A673 (cell line): ENCODE results near the gene CLTC. TPM values are rescaled to one million over a fixed set of nuclear protein-coding genes. Genes with fewer than 3 reads are reported as not detected.

ENCODE experiments used
- BruUV-seq: library from RNA; stranded (reverse); fragments of 400-500 nt; replicated peaks from 2 replicates; lab custom pipeline; 2021; lab: Mats Ljungman, UMichigan
- CTCF ChIA-PET: fragments of 300-600 bp; sonication (Branson Sonifier 250); formaldehyde crosslinking; loops from one replicate; lab custom pipeline; 2022; ENCODE audit warnings: antibody characterized with exemption; lab: Charles Lee
- POLR2A ChIA-PET: fragments of 300-600 bp; sonication (Branson Sonifier 250); formaldehyde crosslinking; loops from one replicate; lab custom pipeline; 2022; ENCODE audit warnings: antibody characterized with exemption; ENCODE audit not compliant: low non-redundant PET; lab: Charles Lee
- DNase-seq: peaks from one replicate; pipeline ENCODE4 v3.0.0-alpha.2; 2015; ENCODE audit warnings: low spot score
- H3K27ac ChIP-seq: fragments of 200-600 bp; sonication (generic); 2 replicates; pipeline ENCODE4 v1.5.1; 2016; ENCODE audit warnings: mixed run types, low read depth, mild to moderate bottlenecking, mixed read lengths, antibody characterized with exemption, low read length; ENCODE audit not compliant: poor library complexity, severe bottlenecking
- H3K27me3 ChIP-seq: fragments of 200-600 bp; sonication (generic); replicated peaks from 2 replicates; pipeline ENCODE4 v1.6.1; 2017; ENCODE audit warnings: mixed run types, low read depth, mild to moderate bottlenecking, mixed read lengths, antibody characterized with exemption, low read length; ENCODE audit not compliant: insufficient read depth, poor library complexity
- H3K36me3 ChIP-seq: fragments of 200-600 bp; sonication (generic); 2 replicates; pipeline ENCODE4 v1.6.1; 2016; ENCODE audit warnings: mixed run types, mild to moderate bottlenecking, mixed read lengths, antibody characterized with exemption, low read length; ENCODE audit not compliant: insufficient read depth, poor library complexity, severe bottlenecking
- H3K4me1 ChIP-seq: fragments of 200-600 bp; sonication (generic); 2 replicates; pipeline ENCODE4 v1.6.1; 2017; ENCODE audit warnings: mixed run types, mild to moderate bottlenecking, mixed read lengths, antibody characterized with exemption, low read length; ENCODE audit not compliant: insufficient read depth, poor library complexity, severe bottlenecking
- H3K4me3 ChIP-seq: fragments of 200-600 bp; sonication (generic); 2 replicates; pipeline ENCODE4 v1.5.1; 2016; ENCODE audit warnings: low read depth, mixed run types, mild to moderate bottlenecking, mixed read lengths, low read length; ENCODE audit not compliant: poor library complexity, severe bottlenecking
- H3K9me3 ChIP-seq: fragments of 200-600 bp; sonication (generic); 2 replicates; pipeline ENCODE4 v1.6.1; 2016; ENCODE audit warnings: mixed run types, low read depth, mild to moderate bottlenecking, mixed read lengths, antibody characterized with exemption, low read length; ENCODE audit not compliant: poor library complexity, severe bottlenecking
- EZH2 ChIP-seq: fragments of 200-600 bp; sonication (generic); IDR thresholded peaks from 2 replicates; pipeline ENCODE4 v1.6.1; 2017; ENCODE audit warnings: borderline replicate concordance, low read depth, mild to moderate bottlenecking, mixed read lengths, antibody characterized with exemption, low read length; ENCODE audit not compliant: poor library complexity, severe bottlenecking
- intact Hi-C: fragments of 100-400 bp; cut with micrococcal nuclease; formaldehyde crosslinking; loops from one replicate; pipeline ENCODE4 v1.10.0; 2022; ENCODE audit not compliant: unreplicated experiment
- total RNA-seq: library from RNA; stranded (reverse); gene quantifications from 2 replicates; pipeline ENCODE4 v1.2.3, GENCODE V29; 2021
- TF ChIP-seq, protein P1 (sequence below): fragments of 300-800, 200-600 bp; sonication (generic); conservative IDR thresholded peaks from 2 replicates; pipeline ENCODE4 v1.5.1; 2017; ENCODE audit warnings: low read depth, mild to moderate bottlenecking, antibody characterized with exemption, low read length, moderate library complexity, mixed read lengths

The CLTC gene
- total RNA-seq, 1 experiment from 2014 or later = 313 TPM

GRCh38 chr17:59669944-59670343, 50.2 kb downstream of the CLTC start:
- no peak for TF ChIP-seq EZH2
- TF ChIP-seq, protein P1, sequence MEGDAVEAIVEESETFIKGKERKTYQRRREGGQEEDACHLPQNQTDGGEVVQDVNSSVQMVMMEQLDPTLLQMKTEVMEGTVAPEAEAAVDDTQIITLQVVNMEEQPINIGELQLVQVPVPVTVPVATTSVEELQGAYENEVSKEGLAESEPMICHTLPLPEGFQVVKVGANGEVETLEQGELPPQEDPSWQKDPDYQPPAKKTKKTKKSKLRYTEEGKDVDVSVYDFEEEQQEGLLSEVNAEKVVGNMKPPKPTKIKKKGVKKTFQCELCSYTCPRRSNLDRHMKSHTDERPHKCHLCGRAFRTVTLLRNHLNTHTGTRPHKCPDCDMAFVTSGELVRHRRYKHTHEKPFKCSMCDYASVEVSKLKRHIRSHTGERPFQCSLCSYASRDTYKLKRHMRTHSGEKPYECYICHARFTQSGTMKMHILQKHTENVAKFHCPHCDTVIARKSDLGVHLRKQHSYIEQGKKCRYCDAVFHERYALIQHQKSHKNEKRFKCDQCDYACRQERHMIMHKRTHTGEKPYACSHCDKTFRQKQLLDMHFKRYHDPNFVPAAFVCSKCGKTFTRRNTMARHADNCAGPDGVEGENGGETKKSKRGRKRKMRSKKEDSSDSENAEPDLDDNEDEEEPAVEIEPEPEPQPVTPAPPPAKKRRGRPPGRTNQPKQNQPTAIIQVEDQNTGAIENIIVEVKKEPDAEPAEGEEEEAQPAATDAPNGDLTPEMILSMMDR = no peak
- H3K9me3 ChIP-seq = no peaks in the 10 kb centered on the region
- H3K4me1 ChIP-seq = no peaks in the 10 kb centered on the region
- DNase-seq = no peak
- CTCF ChIA-PET = no interaction called here
- no peak overlapping the region for H3K4me3 ChIP-seq
- peaks cover 92% of the 10 kb centered on the region for H3K36me3 ChIP-seq
- H3K27me3 ChIP-seq = no peaks in the 10 kb centered on the region
- no peak overlapping the region for H3K27ac ChIP-seq
- no TSS peak for BruUV-seq
- POLR2A ChIA-PET = interaction anchor here (0.7 kb wide), 1 partner anchor 32 kb away, joined by 10 read pairs; no protein-coding TSS in a partner anchor
- intact Hi-C loops = no loop called here

DNA sequence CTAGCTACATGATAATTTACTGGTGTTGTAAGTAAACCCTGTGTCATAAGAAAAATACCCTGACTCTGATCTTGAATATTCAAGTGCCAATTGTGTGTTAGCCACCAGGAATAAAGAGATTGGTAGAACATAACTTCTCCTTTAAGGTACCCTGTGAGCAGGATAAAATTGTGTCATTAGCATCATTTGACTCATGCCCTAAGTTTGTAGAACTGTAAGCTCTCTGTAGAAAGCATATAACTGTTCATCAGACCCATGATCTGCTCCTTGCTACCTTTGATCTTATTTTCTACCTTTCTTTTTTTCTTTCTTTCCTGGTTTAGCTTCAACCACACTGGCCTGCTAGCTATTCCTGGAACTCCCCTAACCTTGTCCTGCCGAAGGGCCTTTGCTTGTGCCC, 51.7 kb downstream of the CLTC start:
- intact Hi-C loops = no loop called here
- no peak overlapping the region for H3K27ac ChIP-seq
- no peaks in the 10 kb centered on the region for H3K9me3 ChIP-seq
- no peak for DNase-seq
- no peaks in the 10 kb centered on the region for H3K27me3 ChIP-seq
- ChIA-PET POLR2A (no interaction called here), CTCF (no interaction called here)
- peaks cover 94% of the 10 kb centered on the region for H3K36me3 ChIP-seq
- TF ChIP-seq, protein P1 = no peak
- no peak for TF ChIP-seq EZH2
- no peaks in the 10 kb centered on the region for H3K4me1 ChIP-seq
- no peak overlapping the region for H3K4me3 ChIP-seq
- BruUV-seq = no TSS peak

DNA sequence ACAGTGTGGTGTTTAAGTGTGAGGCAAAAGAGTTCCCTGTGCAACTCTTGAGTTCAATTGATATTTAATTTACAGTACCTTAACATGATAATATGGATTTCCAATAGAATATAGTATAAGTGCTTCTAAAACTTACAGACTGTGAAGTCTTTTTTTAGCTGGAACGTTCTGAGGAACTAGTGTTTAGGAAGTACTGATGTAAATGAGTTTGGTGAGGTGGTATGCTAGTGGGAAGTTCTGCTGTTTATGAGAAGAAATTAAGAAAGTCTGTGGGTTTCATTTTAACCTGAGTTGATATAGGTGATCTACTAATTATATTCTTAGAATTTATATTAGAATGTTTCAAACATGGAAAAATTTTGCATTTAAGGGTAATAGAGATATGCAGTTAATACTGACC, 55.5 kb downstream of the CLTC start:
- Histone ChIP-seq H3K27me3 (no peaks in the 10 kb centered on the region), H3K4me3 (no peak overlapping the region), H3K36me3 (peaks cover 94% of the 10 kb centered on the region), H3K9me3 (no peaks in the 10 kb centered on the region), H3K27ac (no peak overlapping the region), H3K4me1 (no peaks in the 10 kb centered on the region)
- DNase-seq = no peak
- ChIA-PET CTCF (no interaction called here), POLR2A (no interaction called here)
- BruUV-seq = no TSS peak
- intact Hi-C loops = no loop called here
- no peak for TF ChIP-seq EZH2
- TF ChIP-seq, protein P1 = no peak
